Measurements from ENCODE around the gene EXOSC7. TPM values are rescaled to one million over a fixed set of nuclear protein-coding genes. Genes with fewer than 3 reads are reported as not detected.

EXOSC7 gene
- total and polyA plus RNA-seq, 11 donors = 23.8 to 87.3 (median 32.9) TPM

DNA sequence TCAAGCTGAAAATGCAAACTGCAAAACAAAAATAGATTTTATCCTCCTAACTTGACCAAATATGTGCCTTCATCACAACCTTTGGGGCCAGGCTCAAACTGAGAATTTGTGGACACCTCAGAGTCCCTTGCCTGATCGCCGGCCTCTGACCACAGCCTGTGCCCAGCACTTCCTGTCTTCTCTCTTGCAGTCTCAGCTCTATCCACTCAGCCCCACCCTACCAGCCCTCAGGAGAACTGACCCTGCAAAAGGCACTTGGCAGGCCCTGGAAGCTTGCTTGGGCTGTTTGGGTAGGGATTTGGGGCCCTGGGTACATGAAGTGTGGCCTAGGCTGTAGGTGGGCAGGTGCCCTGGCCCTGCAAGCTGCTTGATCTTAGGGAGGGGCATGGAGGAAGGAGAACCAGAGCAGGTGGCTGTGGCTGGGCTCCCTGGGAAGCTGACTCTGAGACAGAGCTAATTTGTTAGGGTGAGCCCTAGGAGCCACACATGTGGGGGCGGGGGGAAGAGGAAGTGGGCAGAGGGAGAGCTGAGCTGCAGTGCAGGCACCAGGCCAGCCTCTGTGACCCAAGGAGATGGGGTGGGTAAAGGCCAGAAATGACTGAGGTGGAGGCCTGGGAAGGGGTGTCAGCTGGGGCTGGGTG lies 58.7 kb downstream of the EXOSC7 start:
- DNase-seq (peak; percentile 68 to 82 (median 73)), ATAC-seq (peak; percentile 42 to 72 (median 57))
- no peaks in the 10 kb centered on the region for H3K9me3 ChIP-seq
- H3K4me3 ChIP-seq = peak overlapping the region in 1 of 12 donors; percentile 47
- peak overlapping the region in 9 of 12 donors; percentile 3 to 88 (median 42) for H3K27ac ChIP-seq
- TF ChIP-seq POLR2A (IDR thresholded peaks at IDR 0.05) = no peak
- TF ChIP-seq, protein P1, sequence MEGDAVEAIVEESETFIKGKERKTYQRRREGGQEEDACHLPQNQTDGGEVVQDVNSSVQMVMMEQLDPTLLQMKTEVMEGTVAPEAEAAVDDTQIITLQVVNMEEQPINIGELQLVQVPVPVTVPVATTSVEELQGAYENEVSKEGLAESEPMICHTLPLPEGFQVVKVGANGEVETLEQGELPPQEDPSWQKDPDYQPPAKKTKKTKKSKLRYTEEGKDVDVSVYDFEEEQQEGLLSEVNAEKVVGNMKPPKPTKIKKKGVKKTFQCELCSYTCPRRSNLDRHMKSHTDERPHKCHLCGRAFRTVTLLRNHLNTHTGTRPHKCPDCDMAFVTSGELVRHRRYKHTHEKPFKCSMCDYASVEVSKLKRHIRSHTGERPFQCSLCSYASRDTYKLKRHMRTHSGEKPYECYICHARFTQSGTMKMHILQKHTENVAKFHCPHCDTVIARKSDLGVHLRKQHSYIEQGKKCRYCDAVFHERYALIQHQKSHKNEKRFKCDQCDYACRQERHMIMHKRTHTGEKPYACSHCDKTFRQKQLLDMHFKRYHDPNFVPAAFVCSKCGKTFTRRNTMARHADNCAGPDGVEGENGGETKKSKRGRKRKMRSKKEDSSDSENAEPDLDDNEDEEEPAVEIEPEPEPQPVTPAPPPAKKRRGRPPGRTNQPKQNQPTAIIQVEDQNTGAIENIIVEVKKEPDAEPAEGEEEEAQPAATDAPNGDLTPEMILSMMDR (IDR thresholded peaks at IDR 0.05) = no peak
- H3K4me1 ChIP-seq = peaks cover 2 to 60% (median 37%) of the 10 kb centered on the region in 12 donors
- peaks cover 0 to 33% (median 20%) of the 10 kb centered on the region in 9 donors for H3K36me3 ChIP-seq
- H3K27me3 ChIP-seq = no peaks in the 10 kb centered on the region
- WGBS, 4 donors = 66 to 78% (median 70%) methylated on average over 3 of the region's 3 CpGs
- intact Hi-C loops (cut with DNase I) = loop anchor here in 9 of 10 donors (5.0 to 10.0 kb wide), 9 partner anchors 42 to 640 kb away; partner anchors contain the start of genes EXOSC7 (in 1 of the 9) and ZDHHC3 (in 1 of the 9)

DNA sequence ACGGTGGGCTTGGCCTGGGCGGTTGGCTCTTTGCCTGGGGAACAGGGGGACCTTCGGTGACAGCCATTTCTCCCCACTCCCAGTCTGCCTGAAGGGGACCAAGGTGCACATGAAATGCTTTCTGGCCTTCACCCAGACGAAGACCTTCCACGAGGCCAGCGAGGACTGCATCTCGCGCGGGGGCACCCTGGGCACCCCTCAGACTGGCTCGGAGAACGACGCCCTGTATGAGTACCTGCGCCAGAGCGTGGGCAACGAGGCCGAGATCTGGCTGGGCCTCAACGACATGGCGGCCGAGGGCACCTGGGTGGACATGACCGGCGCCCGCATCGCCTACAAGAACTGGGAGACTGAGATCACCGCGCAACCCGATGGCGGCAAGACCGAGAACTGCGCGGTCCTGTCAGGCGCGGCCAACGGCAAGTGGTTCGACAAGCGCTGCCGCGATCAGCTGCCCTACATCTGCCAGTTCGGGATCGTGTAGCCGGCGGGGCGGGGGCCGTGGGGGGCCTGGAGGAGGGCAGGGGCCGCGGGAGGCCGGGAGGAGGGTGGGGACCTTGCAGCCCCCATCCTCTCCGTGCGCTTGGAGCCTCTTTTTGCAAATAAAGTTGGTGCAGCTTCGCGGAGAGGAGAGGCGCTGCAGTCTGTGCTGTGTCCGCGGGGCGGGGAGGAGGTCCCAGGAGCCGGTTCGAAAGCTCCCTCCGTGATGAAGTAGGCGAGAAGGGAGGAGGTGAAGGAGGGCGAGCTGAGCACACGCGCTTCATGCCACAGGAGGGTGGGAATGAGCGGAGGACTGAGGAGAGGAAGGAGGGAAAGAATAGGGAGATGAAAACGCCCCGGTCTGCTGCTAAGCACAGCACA lies 59.6 kb downstream of the EXOSC7 start:
- Histone ChIP-seq H3K27ac (peak overlapping the region in 9 of 12 donors; percentile 3 to 88 (median 32)), H3K9me3 (no peaks in the 10 kb centered on the region), H3K4me3 (peak overlapping the region in 9 of 12 donors; percentile 29 to 47 (median 34)), H3K27me3 (no peaks in the 10 kb centered on the region), H3K36me3 (peaks cover 0 to 33% (median 20%) of the 10 kb centered on the region in 9 donors), H3K4me1 (peaks cover 0 to 53% (median 34%) of the 10 kb centered on the region in 12 donors)
- intact Hi-C loops (cut with DNase I) = loop anchor here in 9 of 10 donors (2.0 to 10.0 kb wide), 10 partner anchors 43 to 639 kb away; partner anchors contain the start of genes EXOSC7 (in 1 of the 9) and ZDHHC3 (in 1 of the 9)
- DNase-seq = peak in 4 of 5 donors; percentile 32 to 71 (median 41)
- TF ChIP-seq, protein P1 (IDR thresholded peaks at IDR 0.05) = peak in 1 of 12 donors; percentile 5
- no peak for TF ChIP-seq POLR2A (IDR thresholded peaks at IDR 0.05)
- peak in 3 of 4 donors; percentile 17 to 34 (median 25) for ATAC-seq
- 47 to 57% (median 54%) methylated on average over 42 to 64 of the region's 64 CpGs for WGBS, 4 donors

DNA sequence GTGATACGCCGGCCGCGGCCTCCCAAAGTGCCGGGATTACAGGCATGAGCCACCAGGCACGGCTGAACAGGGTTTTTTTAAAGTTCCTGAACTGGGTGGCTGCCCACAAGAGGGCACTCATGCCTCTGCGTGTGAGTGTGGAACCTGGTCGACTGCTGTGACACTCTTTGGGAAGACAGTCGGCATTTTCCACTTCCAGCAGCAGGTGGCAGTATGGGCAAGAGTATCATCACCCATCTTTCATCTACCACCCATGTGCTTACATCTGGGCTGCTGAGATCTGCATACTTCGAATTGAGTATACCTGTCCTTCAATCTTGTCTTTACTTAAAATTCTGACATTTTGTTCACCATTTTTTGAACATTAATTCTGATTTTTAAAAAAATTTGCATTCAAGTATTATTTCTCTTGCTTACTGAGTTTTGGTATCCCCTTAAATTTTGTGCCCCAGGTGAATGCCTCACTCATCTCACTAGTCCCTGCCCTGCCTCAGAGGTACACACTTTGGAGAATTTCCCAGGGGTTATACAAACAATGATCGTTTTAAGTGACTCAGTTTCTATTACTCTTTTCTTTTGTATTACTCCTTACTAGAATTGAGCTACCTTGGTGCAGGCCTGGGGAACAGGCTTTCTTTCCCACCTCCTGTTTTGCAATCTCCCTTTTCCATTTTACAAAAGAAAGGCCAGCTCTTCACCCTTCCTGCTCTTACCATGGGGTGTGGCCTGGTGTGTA lies 61.8 kb downstream of the EXOSC7 start:
- Histone ChIP-seq H3K36me3 (peaks cover 0 to 16% (median 2%) of the 10 kb centered on the region in 9 donors), H3K27ac (no peak overlapping the region), H3K27me3 (no peaks in the 10 kb centered on the region), H3K4me3 (peak overlapping the region in 3 of 12 donors; percentile 9 to 25 (median 11)), H3K4me1 (peaks cover 0 to 62% (median 35%) of the 10 kb centered on the region in 12 donors), H3K9me3 (no peaks in the 10 kb centered on the region)
- WGBS, 4 donors = 7 to 12% (median 9%) methylated on average over 11 of the region's 11 CpGs
- intact Hi-C loops (cut with DNase I) = loop anchor here in 9 of 10 donors (1.0 to 10.0 kb wide), 12 partner anchors 46 to 637 kb away; partner anchors contain the start of genes EXOSC7 (in 1 of the 9) and ZDHHC3 (in 1 of the 9)
- no peak for TF ChIP-seq POLR2A (IDR thresholded peaks at IDR 0.05)
- TF ChIP-seq, protein P1 (IDR thresholded peaks at IDR 0.05) = peak; percentile 77 to 94 (median 92)
- DNase-seq = peak; percentile 88 to 93 (median 90)
- ATAC-seq = peak; percentile 57 to 85 (median 82)

Measured in heart left ventricle (tissue), 16 donors.